CD14-positive monocyte (primary cell): ENCODE measurements around the gene SLC35B3. TPM values are rescaled to one million over a fixed set of nuclear protein-coding genes. Genes with fewer than 3 reads are reported as not detected.
A peak's percentile ranks its signal among the peaks of the same experiment; 100 is the strongest.

Experiments used
- DNase-seq, 3 donors: peaks; one replicate each; pipeline ENCODE4 v3.0.0-alpha.2; 2011 to 2022
- H2AFZ ChIP-seq: 2 replicates; pipeline ENCODE4 v1.6.0; 2012; ENCODE audit warnings: mild to moderate bottlenecking, low read depth, low read length, inconsistent platforms; ENCODE audit not compliant: insufficient read depth, poor library complexity, severe bottlenecking
- H3K27ac ChIP-seq, 2 donors: 1 replicate in 1 of 2; 2 replicates in 1 of 2; pipeline ENCODE4 v1.5.1; 2012 to 2013; ENCODE audit warnings: low read length in 2 of 2, control low read depth in 1 of 2, inconsistent platforms in 1 of 2, low read depth in 1 of 2, mild to moderate bottlenecking in 1 of 2
- H3K27me3 ChIP-seq, 2 donors: one replicate each; pipeline versions ENCODE4 v1.6.0 to v1.6.1; 2011 to 2013; ENCODE audit warnings: low read length in 2 of 2; ENCODE audit not compliant: control insufficient read depth in 2 of 2, insufficient read depth in 2 of 2
- H3K36me3 ChIP-seq, 2 donors: replicated peaks in 1 of 2; 1 replicate in 1 of 2; 2 replicates in 1 of 2; pipeline versions ENCODE4 v1.5.1 to v1.6.1; 2012 to 2013; ENCODE audit warnings: low read length in 2 of 2, control low read depth in 1 of 2, inconsistent platforms in 1 of 2, mild to moderate bottlenecking in 1 of 2; ENCODE audit not compliant: insufficient read depth in 2 of 2, control insufficient read depth in 1 of 2
- H3K4me1 ChIP-seq, 2 donors: 1 replicate in 1 of 2; 2 replicates in 1 of 2; pipeline versions ENCODE4 v1.5.1 to v1.6.1; 2012 to 2013; ENCODE audit warnings: low read length in 2 of 2, control low read depth in 1 of 2, inconsistent platforms in 1 of 2, mild to moderate bottlenecking in 1 of 2, moderate library complexity in 1 of 2; ENCODE audit not compliant: insufficient read depth in 2 of 2, control insufficient read depth in 1 of 2
- H3K4me2 ChIP-seq: replicated peaks from 2 replicates; pipeline ENCODE3; 2012; ENCODE audit warnings: low read length, moderate library complexity, mild to moderate bottlenecking; ENCODE audit not compliant: poor library complexity, severe bottlenecking; ENCODE audit errors: extremely low read depth
- H3K4me3 ChIP-seq, 3 experiments: fragments of 200-600 bp in 1 of 3; sonication (generic) in 1 of 3; replicated peaks in 1 of 3; 1 replicate in 2 of 3; 2 replicates in 1 of 3; pipeline ENCODE4 v1.5.1; 2011 to 2013; ENCODE audit warnings: low read length in 3 of 3, mild to moderate bottlenecking in 3 of 3, control low read depth in 2 of 3, low read depth in 2 of 3, inconsistent platforms in 1 of 3, moderate library complexity in 1 of 3
- H3K79me2 ChIP-seq: 2 replicates; pipeline ENCODE4 v1.6.0; 2012; ENCODE audit warnings: mild to moderate bottlenecking, control low read depth, inconsistent platforms, low read length, moderate library complexity; ENCODE audit not compliant: insufficient read depth
- H3K9ac ChIP-seq: 2 replicates; pipeline ENCODE4 v1.6.0; 2017; ENCODE audit warnings: low read length, mild to moderate bottlenecking; ENCODE audit not compliant: insufficient read depth, poor library complexity, severe bottlenecking
- H3K9me3 ChIP-seq, 2 donors: replicated peaks in 1 of 2; 1 replicate in 1 of 2; 2 replicates in 1 of 2; pipeline versions ENCODE4 v1.5.1 to v1.6.1; 2012 to 2013; ENCODE audit warnings: low read length in 2 of 2, control low read depth in 1 of 2; ENCODE audit not compliant: control insufficient read depth in 1 of 2, insufficient read depth in 1 of 2
- H4K20me1 ChIP-seq: 2 replicates; pipeline ENCODE4 v1.6.0; 2012; ENCODE audit warnings: mild to moderate bottlenecking, low read length, control low read depth, moderate library complexity; ENCODE audit not compliant: insufficient read depth
- H3K27ac Mint-ChIP-seq, 7 donors: one replicate each; pipeline ENCODE4 v1.8.0; 2020; ENCODE audit warnings: mild to moderate bottlenecking in 7 of 7, mixed read lengths in 7 of 7, moderate library complexity in 6 of 7, inconsistent platforms in 2 of 7
- H3K27me3 Mint-ChIP-seq, 3 donors: one replicate each; pipeline ENCODE4 v1.8.0; 2021 to 2022; ENCODE audit warnings: low read depth in 3 of 3, mild to moderate bottlenecking in 3 of 3, mixed read lengths in 3 of 3, moderate library complexity in 3 of 3, inconsistent platforms in 1 of 3
- H3K36me3 Mint-ChIP-seq, 2 donors: one replicate each; pipeline ENCODE4 v1.8.0; 2020; ENCODE audit warnings: mixed read lengths in 2 of 2, inconsistent platforms in 1 of 2, mild to moderate bottlenecking in 1 of 2
- H3K4me1 Mint-ChIP-seq: one replicate; pipeline ENCODE4 v1.8.0; 2020; ENCODE audit warnings: mild to moderate bottlenecking, mixed read lengths
- H3K4me3 Mint-ChIP-seq, 2 donors: one replicate each; pipeline ENCODE4 v1.8.0; 2020; ENCODE audit warnings: mild to moderate bottlenecking in 2 of 2, mixed read lengths in 2 of 2, moderate library complexity in 1 of 2
- H3K9me3 Mint-ChIP-seq, 7 donors: one replicate each; pipeline ENCODE4 v1.8.0; 2020 to 2022; ENCODE audit warnings: mixed read lengths in 7 of 7, mild to moderate bottlenecking in 6 of 7, moderate library complexity in 6 of 7, inconsistent platforms in 2 of 7
- WGBS: methylation state at CpG from one replicate; pipeline ENCODE4 v1.1.5; 2013; ENCODE audit warnings: missing lambda C conversion rate; ENCODE audit not compliant: insufficient coverage; 5-methylcytosine and 5-hydroxymethylcytosine counted together
- intact Hi-C, 2 donors: fragments of 100-400 bp; cut with micrococcal nuclease; formaldehyde crosslinking; loops; one replicate each; pipeline versions ENCODE4 v1.15.0 to v1.15.1; 2023
- polyA plus RNA-seq, 3 donors: library from polyadenylated mRNA; depleted of rRNA in 1 of 3; unstranded in 2 of 3; stranded (reverse) in 1 of 3; fragments of 300-500 nt in 2 of 3; fragments of >200 nt in 1 of 3; fragmentation: Illumina TruSeq in 2 of 3; gene quantifications; 1 replicate in 2 of 3; 2 replicates in 1 of 3; pipeline ENCODE4 v1.2.3, GENCODE V29; 2012 to 2021
- TF ChIP-seq, protein P1 (sequence below): fragments of 200-600 bp; IDR thresholded peaks from one replicate; pipeline ENCODE4 v1.8.0; 2022; ENCODE audit warnings: antibody characterized with exemption, mild to moderate bottlenecking

SLC35B3 gene
- polyA plus RNA-seq, 3 donors = 7.9 to 14.0 (median 9.3) TPM

DNA sequence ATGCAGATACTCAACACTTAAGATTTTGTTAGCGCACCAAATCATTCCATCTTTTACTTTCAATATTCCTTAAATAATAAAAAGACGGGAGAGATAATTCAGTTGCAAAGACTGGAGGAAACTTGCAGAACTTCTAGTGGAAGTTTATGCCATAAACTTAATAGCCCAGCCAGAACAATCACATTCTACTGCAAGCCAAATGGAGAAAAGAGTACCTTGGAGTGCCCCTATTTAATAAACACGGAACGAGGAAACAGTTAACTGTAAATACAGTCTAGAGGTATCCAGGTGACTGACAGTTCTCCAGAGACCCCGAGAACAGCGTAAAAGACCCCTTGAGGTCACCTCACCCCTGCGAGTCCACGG lies 635 bp downstream of the SLC35B3 start:
- Histone ChIP-seq H2AFZ (peak overlapping the region; percentile 97), H3K27me3 (no peaks in the 10 kb centered on the region), H3K36me3 (peaks cover 3 to 14% of the 10 kb centered on the region in 2 donors), H3K9ac (peak overlapping the region; percentile 94), H3K4me1 (peaks cover 13 to 32% of the 10 kb centered on the region in 2 donors), H3K79me2 (peaks cover 39% of the 10 kb centered on the region), H3K27ac (peak overlapping the region; percentile 97), H3K4me2 (peak overlapping the region; percentile 86), H3K4me3 (peak overlapping the region; percentile 77 to 99 (median 95)), H3K9me3 (no peaks in the 10 kb centered on the region), H4K20me1 (peaks cover 8% of the 10 kb centered on the region)
- Mint-ChIP-seq H3K36me3 (peaks cover 7 to 10% of the 10 kb centered on the region in 2 donors), H3K27ac (peak overlapping the region; percentile 94 to 98 (median 96)), H3K9me3 (peaks cover 0 to 5% (median 3%) of the 10 kb centered on the region in 7 donors), H3K4me1 (peaks cover 29% of the 10 kb centered on the region), H3K4me3 (peak overlapping the region; percentile 93 to 96), H3K27me3 (peaks cover 0 to 6% (median 0%) of the 10 kb centered on the region in 3 donors)
- DNase-seq = no peak
- WGBS = 0% methylated on average over 4 of the region's 8 CpGs
- TF ChIP-seq, protein P1, sequence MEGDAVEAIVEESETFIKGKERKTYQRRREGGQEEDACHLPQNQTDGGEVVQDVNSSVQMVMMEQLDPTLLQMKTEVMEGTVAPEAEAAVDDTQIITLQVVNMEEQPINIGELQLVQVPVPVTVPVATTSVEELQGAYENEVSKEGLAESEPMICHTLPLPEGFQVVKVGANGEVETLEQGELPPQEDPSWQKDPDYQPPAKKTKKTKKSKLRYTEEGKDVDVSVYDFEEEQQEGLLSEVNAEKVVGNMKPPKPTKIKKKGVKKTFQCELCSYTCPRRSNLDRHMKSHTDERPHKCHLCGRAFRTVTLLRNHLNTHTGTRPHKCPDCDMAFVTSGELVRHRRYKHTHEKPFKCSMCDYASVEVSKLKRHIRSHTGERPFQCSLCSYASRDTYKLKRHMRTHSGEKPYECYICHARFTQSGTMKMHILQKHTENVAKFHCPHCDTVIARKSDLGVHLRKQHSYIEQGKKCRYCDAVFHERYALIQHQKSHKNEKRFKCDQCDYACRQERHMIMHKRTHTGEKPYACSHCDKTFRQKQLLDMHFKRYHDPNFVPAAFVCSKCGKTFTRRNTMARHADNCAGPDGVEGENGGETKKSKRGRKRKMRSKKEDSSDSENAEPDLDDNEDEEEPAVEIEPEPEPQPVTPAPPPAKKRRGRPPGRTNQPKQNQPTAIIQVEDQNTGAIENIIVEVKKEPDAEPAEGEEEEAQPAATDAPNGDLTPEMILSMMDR = no peak
- intact Hi-C loops = loop anchor here in 1 of 2 donors (10.0 kb wide), 1 partner anchor 370 kb away; the partner anchor contains the start of gene BLOC1S5

DNA sequence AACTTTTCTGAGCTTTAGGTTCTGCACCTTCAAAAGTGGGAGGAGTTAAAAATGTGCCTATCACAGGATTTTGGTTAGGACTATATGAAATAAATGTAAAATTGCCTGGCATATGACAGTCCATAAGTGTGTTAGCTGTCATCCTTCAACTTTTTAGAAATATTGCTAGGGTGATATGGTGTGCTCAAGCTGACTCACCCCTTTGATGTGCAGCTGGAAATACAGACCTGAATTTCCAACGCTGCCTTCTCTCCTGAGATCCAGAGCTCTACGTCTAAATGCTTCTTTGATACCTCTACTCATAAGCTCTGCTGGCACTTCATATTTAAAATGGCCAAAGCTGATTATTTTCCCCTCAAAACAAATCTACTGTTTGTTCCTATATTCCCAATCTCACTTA lies 2.7 kb downstream of the SLC35B3 start:
- no peaks in the 10 kb centered on the region for H3K9me3 Mint-ChIP-seq
- Histone ChIP-seq H3K36me3 (peaks cover 21 to 31% of the 10 kb centered on the region in 2 donors), H3K9ac (no peak overlapping the region), H4K20me1 (peaks cover 8% of the 10 kb centered on the region), H3K9me3 (no peaks in the 10 kb centered on the region), H3K27ac (no peak overlapping the region), H3K4me2 (no peak overlapping the region), H3K4me1 (peaks cover 13 to 32% of the 10 kb centered on the region in 2 donors), H3K4me3 (no peak overlapping the region), H3K79me2 (peaks cover 39% of the 10 kb centered on the region), H3K27me3 (no peaks in the 10 kb centered on the region), H2AFZ (no peak overlapping the region)
- peaks cover 29% of the 10 kb centered on the region for H3K4me1 Mint-ChIP-seq
- H3K4me3 Mint-ChIP-seq = peak overlapping the region in 1 of 2 donors; percentile 1
- 100% methylated on average over 2 of the region's 2 CpGs for WGBS
- peaks cover 12 to 14% of the 10 kb centered on the region in 2 donors for H3K36me3 Mint-ChIP-seq
- TF ChIP-seq, protein P1 = no peak
- intact Hi-C loops = loop anchor here in 1 of 2 donors (10.0 kb wide), 1 partner anchor 368 kb away; the partner anchor contains the start of gene BLOC1S5
- H3K27me3 Mint-ChIP-seq = peaks cover 0 to 2% (median 0%) of the 10 kb centered on the region in 3 donors
- no peak overlapping the region for H3K27ac Mint-ChIP-seq
- DNase-seq = no peak
